Kidney capillary endothelial cell (primary cell): ENCODE measurements around the gene GFI1.
"Not testable (repeated sequence)": the region's sequence is repeated elsewhere in the genome, so short reads cannot be mapped to it uniquely, and the experiment has no call there.

Experiments
- DNase-seq: peaks from one replicate; pipeline ENCODE4 v3.0.0-alpha.2; 2018; ENCODE audit warnings: low spot score

Gene GFI1

DNA sequence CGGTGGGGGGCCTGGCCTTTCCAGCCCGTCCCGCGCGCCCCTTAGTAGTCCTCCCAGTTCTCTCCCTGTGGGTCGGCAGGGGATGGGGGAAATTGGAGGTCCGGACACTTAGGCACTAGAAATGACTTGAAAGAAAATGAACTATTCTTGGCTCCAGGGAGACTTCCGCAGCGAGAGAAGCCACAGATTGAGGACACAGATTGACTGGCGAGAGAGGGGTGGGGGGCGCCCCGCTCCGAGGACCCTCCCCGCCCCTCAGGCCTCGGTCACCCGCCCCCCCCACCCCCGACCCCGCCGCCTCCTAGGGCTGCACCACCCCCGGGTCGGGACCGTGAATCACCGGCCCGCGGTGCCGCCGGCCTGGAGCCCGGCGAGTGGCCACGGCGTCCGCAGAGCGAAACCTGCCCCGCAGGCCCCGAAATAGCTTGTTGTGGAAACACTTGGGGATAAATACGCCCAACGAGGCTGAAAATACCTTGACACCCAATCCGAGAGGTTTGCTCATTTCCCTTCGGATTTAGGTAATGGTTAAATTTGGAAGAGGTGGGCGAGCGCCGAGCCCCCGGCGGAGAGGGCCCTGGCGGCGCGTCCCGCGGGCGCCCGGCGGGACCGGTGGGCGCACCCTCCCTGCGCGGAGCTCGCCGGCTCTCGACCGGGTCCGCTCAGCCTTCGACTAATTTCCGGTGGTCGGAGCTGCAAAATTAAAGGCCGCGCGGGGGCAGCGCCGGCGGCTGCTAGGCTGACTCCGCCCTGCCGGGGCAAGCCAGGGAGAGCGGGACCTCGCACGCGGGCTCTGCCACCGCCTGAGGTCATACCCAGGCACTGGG lies at the start of gene GFI1:
Gene GFI1 (minus strand): TSS at position 675 of the 827 bp plus-strand sequence. CDS start 3,438 bp downstream, outside the sequence.
- DNase-seq = peak; percentile 44

DNA sequence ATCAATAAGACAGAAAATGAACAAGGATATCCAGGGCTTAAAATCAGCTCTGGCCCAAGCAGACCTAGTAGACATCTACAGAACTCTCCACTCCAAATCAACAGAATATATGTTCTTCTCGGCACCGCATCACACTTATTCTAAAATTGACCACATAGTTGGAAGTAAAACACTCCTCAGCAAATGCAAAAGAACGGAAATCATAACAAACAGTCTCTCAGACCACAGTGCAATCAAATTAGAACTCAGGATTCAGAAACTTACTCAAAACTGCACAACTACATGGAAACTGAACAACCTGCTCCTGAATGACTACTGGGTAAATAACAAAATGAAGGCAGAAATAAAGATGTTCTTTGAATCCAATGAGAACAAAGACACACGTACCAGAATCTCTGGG lies 45.6 kb upstream of the GFI1 start:
- not testable (repeated sequence) for DNase-seq

DNA sequence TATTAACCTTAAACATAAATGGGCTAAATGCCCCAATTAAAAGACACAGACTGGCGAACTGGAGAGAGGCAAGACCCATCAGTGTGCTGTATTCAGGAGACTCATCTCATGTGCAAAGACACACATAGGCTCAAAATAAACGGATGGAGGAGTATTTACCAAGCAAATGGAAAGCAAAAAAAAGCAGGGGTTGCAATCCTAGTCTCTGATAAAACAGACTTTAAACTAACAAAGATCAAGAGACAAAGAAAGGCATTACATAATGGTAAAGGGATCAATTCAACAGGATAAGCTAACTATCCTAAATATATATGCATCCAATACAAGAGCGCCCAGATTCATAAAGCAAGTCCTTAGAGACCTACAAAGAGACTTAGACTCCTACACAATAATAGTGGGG lies 45.2 kb upstream of the GFI1 start:
- not testable (repeated sequence) for DNase-seq

DNA sequence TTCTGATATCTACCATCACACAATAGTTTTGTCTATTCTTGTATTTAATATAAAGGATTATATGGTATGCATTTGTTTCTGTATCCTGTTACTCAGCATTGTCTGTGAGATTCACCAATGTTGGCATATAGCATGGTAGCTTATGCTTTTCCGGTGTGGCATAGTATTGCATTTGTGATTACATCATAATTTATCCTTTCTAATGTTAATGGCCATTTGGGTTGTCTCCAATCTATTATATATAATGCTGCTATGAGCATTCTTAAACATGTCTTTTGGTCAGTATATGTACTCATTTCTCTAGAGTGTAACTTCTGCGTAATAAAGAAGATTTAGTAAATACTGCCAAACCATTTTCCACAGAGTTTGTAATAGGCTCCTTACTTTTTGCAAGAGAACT lies 40.9 kb upstream of the GFI1 start:
- no peak for DNase-seq

DNA sequence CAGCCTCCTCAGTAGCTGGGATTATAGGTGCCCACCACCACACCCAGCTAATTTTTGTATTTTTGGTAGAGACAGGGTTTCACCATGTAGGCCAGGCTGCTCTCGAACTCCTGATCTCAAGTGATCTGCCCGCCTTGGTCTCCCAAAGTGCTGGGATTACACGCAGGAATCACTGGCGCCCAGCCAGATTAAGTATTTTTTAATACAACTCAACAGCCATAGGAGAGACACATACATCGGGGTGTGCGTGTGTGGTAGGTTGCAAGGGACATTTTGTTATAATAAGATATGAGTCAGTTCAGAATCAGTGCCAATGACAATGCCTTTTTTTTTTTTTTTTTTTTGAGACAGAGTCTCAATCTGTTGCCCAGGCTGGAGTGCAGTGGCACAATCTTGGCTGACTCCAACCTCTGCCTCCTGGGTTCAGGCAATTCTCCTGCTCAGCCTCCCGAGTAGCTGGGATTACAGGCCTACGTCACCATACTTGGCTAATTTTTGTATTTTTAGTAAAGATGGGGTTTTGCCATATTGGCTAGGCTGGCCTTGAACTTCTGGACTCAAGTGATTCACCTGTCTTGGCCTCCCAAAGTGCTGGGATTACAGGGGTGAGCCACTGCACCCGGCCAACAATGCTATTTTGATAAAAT lies 38.3 kb upstream of the GFI1 start:
- not testable (repeated sequence) for DNase-seq

DNA sequence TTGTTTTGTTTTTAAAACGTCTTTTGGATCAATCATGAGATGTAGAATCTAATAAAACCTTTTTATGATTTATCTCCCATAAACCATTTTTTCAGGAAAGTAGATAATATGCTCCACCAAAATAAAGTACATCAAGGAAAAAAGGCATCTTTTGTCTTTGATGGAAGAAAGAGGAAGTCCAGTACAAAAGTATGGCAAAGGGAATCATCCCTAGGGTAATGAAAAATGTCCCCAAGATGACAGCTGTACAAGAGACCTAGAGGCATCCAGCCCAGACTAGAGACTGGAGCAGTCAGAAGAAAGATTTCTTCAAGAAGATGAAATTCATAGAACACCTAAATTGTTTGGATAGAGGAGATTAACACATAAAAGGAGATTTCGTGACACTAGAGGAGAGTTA lies 32.3 kb upstream of the GFI1 start:
- no peak for DNase-seq

DNA sequence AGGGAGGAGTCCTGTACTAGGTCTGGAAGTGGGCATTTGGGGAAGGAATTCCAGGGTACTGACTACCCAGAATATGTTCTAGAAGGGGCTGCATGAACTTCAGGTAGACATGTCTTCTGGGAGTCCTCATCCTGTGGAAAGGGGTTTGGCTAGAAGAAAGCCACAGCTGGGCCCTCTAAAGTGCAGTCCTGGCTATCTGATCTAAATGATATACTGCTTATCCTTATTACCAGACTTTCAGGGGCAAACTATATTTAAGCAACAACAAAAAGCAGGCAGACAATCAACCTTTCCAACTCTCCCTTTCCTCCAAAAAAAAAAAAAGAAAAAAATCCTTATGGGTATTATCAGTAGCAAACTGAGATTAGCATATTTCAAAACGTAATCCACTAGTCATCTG lies 29.8 kb upstream of the GFI1 start:
- DNase-seq = no peak

DNA sequence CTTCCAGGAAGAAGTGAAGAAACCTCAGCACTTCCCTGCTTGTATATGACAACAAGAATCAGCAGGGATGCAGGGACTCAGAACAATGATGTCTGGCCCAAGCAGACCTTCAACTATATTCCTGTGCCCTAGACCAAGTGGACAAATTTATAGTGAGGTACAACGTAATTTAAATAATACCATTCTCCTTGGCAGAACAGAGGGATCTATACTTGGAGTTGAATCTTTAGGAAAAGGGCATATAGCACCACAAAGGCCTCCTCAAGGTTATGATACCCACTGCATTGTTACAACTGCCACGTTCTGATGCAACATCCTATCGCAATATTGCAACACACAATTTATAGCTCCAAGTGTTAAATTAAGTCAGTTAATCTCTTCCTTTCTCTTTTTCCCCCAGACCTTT lies 29.1 kb upstream of the GFI1 start:
- no peak for DNase-seq

DNA sequence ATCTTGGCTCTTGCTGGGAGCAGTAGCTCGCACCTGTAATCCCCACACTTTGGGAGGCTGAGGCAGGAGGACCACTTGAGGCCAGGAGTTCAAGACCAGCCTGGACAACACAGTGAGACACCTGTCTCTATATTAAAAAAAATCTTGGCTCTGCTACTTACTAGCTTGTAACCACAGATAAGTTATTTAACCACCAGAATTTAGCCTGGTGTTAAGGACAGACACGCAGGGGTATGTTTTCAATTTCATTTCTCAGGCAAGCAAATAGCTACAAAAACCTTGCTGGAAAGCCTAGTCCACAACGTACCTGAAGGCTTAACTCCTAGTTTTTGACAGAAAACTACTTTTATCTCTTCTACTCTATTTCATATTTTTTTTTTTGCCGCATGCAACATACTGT lies 24.8 kb upstream of the GFI1 start:
- DNase-seq = no peak

DNA sequence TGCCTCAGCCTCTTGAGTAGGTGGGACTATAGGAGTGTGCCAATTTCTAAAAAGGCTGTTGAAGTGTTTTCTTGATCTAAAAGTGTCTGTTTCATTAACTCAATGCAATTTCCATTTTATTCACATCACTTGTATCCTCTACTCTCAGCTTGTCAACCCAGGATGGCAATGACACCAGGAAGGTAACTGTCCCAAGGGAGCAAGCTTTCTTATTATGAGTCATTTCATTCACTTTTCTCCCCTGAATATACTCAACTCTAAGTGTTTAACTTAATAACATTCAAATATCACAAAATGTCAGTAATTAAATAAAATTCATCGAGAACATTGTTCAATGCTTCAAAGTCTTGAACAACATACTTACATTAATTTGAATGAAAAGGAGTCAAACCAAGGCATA lies 22.9 kb upstream of the GFI1 start:
- DNase-seq = no peak

DNA sequence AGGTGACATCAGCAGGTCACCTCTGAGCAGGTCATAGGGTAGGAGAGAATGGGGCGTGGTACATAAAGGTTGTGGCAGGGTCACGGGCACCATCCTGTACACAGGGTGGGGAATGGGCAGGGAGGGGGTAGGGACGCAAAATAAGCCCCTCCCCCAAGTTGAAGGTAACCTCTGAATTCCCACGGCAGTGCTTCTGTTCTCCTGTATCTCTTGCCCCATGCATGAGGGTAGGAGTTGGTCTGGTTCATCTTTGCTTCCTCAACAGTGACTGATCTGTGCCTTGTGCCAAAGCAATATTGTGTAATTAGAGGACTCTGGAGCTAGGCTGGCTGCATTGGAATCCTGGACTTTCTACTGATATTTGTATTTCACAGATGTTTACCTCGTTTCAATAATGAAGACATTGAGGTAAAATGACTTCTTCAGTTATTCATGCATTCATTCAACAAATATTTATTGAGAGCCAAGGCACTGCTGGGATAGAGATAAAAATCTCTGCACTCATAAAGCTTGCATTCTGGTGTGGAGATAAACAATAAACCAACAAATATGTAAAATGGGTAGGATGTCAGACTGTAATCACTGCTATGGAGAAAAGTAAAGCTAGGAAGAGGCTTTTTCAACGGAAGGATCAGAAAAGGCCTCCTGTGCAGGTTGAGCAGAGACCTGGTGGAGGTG lies 18.4 kb upstream of the GFI1 start:
- DNase-seq = no peak

DNA sequence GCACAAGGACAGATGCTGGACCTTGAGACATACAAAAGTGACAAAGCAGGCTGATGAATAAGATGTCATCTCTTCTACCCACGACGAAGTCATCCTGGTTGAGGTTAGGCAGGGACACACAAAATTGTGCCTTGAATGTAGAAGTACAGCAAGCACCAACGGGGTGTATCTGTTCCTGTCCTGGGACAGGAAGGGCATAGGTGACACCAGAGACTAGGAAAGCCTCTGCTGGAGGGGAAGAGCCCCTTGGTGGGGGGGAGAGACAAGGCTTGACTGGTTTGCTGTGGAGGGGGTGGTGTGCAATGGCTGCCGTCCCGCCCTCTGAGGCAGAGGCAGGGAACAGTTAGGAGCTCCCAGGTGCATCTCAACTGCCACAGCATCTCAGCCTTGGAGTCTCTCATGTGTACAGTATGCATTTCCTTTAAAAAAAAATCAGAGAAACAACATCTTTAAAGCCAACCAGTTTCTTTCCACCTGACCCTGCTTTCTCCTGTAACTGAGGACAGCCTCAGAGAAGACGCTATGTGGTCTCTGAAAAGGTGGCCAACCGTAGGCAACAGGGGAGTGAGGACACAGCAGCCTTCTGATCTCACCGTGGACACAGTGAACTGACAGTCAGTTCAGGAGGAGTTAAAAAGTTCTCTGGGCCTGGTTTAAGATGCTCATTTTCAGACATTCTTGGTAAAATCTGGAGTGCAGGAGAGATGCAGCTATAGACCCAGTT lies 17.7 kb upstream of the GFI1 start:
- no peak for DNase-seq

DNA sequence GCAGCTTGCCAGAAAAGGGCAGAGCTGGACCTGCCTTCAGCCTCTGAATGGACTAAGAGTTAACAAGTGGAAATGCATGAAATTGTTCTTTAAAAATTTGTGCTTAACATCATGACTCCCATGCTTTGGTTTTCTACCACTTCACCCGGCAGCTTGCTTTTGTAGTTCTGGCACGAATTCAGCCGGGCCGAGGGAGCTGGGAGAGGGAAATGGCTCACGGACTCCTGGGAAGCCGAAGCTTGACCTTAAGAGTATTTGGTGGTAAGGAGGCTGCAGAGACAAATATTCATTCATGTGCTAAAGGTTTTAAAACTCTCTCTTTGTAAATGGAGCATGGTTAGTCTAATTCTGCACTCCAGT lies 17.2 kb upstream of the GFI1 start:
- DNase-seq = no peak

DNA sequence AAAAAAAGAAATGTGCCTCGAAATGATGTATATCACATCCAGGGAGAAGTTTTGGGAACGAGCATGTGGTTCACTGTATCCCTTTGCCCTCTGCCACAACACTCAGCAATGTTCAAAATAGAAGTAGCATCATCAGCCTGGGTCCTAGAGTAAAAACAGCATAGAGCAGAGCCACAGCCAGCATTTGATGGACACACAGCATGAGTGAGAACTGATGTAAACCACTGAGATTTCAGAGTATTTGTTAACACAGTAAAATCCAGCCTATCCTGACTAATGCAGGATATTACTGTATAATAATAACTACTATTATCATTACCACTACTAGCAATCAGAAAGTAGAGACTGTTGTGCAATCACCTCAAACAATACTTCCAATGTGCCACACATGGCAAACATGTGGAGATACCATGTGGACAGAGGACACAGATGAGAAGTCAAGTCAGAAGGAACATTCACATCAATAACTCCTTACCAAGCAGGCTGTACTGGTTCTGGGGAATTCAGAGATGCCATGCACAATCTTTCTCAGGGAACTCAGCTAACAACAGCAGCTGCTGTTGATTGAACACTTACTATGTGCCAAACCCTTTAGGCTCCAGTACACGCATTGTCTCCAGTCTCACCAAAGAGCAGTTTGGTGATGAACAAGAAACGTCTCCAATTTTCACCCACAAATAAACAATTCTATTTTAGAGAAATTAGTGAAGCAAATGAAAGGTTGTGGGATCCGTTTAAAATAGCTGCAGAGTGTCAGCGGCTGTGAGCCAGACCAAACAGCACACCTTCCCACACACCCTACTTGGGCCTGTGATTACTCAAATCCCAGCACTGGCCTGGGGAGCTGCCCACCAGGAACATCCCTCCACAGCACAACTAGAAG lies 16.6 kb upstream of the GFI1 start:
- no peak for DNase-seq

DNA sequence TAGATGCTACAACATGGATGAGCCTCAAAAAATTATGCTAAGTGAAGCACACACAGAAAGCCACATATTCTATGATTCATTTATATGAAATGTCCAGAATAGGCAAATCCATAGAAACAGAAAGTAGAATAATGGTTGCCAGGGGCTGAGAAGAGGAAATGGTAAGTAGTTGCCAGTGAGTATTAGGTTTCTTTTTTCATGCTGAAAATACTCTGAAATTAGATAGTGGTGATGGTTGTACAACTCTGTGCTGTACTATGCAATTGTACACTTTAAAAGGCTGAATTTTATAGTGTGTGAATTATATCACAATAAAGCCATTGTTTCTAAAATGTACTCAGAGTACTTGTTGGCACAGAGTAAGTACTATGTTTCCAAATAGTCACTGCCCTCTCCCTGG lies 15.5 kb upstream of the GFI1 start:
- DNase-seq = no peak

DNA sequence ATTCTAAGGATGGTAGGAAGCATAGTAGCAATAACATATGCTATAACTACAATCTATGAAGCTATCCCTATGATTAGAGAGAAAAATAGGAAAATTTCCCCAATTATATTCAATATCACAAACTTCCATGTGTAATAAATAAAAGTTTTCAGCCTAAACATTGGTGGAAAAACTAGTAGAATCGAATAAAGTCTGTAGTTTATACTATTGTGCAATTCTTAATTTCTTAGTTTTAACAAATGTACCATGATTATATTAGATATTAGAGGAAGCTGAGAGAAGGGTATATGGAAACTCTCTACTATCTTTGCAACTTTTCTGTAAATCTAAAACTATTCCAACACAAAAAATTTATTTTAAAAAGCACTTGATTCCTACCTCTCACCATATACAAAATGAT lies 13.8 kb upstream of the GFI1 start:
- no peak for DNase-seq

DNA sequence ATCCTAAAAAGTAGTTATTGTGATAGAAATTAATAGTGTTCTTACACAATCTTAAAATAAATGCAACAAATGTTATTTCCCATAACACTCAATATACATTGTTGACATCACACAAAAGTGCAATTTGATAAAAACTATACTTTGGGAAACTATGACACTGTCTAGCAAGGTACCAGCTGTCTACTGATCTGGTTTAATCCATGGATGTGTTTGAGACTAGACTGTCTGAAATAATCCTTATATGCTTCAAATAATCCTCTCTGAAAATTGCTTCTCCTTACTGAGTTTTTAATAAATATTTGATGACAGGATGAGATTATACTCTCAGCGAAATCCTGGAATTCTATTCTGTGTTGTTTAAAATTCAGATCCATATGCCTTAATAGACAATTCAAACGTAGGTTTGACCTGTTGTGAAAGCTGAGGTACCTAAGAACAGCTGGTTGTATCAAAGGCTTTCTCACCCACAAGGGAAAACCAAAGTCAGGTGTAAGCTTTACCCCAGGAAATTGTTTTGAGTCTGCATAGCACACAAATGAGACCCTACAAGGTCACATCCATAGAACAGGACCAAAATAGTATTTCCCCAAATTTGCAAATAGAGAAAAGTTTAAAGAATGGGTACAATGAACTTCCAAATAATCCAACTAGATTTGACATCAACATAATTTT lies 8.8 kb upstream of the GFI1 start:
- DNase-seq = no peak

DNA sequence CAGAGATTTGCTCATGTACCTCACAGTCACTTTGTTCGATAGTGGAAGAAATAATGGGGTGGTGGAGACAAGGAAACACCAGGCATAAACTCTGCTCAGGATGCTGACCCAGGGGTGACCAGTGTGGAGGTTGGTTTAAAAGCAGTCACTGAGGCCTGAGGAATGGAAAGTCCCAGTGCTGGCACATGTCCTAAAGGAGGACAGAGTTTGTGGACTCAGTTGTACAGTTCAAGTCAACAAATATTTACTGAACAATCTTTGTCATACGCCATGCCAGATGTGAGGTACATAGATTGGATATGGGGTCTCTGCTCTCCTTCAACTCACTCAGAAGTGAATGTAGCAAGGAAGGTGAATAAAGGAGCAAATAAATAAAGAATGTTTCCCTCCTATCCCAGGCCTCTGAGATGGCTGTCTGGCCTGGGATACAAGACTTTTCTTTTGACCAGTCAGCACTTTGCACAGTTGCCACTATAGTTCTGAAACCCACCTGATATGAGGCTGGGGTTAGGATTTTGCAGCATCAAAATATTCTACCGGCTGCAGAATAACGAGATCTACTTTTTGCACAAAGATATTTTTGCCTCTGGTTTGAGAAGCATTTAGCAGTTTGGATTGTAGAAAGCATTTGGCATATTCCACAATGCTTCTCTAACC lies 7.9 kb upstream of the GFI1 start:
- no peak for DNase-seq

DNA sequence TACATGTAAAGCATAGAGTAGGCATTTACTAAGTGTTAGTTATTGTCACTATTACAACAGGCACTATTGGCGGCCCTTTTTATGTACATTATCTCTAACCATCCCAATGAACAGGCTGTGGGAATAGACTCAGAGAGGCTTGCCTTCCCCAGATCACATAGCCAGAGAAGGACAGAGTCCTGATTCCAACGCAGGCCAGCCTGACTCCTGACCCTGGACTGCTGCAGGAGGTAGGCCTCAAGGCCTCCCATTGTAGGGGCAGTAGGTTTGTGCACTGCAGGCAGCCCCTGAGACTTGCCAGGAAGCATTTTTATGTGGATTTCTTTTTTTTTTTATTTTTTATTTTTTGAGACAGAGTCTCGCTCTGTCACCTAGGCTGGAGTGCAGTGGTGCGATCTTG lies 6.4 kb upstream of the GFI1 start:
- no peak for DNase-seq

DNA sequence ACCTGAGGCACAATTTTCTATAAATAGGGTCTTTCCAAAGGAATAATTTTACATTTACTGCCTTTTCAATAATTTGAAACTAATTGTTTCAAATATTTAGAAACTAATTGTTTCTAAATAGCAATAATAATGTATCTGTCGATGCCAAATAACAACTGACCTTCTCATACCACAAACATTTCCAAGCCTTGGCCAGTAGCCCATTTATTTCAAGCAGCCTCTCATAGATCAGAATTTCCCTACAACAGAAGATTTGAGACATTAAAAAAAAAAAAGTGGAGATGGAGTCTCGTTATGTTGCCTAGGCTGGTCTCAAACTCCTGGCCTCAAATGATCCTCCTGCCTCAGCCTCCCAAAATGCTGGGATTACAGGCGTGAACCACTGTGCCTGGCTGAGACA lies 2.1 kb upstream of the GFI1 start:
- DNase-seq = no peak

DNA sequence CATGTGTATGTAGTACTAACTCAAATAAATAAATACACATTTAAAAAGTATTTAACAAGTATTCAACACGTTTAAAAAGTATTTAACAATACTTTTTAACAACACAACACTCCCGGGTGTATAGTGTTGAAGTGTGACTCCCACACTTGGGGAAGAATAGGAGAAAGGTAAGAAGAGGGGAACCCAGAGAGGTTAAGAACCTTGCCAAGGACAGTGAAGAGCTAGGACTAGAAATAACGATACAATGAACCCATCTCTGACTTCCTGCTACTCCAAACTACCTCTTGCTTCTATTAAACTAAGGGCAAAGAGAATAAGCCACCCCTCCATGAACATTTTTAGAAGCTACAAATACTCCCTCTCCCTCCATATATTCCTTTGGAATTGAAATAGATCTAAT lies 1.7 kb upstream of the GFI1 start:
- no peak for DNase-seq
